Hepatic stellate cell (primary cell): ENCODE data around the gene FAM227A.

Source experiments
- DNase-seq: peaks from one replicate; pipeline ENCODE4 v3.0.0; 2011; ENCODE audit warnings: low spot score

Gene FAM227A

DNA sequence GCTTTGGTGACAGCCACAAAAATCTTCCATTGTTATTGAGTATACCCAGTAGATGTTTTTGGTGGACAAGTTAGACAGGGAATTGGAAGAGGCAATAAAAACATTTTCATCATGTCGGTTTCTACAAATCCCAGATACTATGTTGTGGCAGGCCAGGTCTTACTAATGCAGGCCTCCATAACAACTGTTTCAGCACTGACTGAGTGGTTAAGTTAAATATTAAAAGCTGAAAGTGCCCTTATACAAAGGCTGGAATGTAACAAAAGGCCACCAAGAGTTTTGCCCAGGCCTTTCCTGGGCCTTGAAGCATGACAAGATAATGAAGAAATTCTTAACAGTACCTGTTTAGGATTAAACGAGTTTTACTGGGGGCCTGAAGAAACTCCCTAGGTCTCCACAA lies 115.5 kb downstream of the FAM227A start:
- DNase-seq: no peak

DNA sequence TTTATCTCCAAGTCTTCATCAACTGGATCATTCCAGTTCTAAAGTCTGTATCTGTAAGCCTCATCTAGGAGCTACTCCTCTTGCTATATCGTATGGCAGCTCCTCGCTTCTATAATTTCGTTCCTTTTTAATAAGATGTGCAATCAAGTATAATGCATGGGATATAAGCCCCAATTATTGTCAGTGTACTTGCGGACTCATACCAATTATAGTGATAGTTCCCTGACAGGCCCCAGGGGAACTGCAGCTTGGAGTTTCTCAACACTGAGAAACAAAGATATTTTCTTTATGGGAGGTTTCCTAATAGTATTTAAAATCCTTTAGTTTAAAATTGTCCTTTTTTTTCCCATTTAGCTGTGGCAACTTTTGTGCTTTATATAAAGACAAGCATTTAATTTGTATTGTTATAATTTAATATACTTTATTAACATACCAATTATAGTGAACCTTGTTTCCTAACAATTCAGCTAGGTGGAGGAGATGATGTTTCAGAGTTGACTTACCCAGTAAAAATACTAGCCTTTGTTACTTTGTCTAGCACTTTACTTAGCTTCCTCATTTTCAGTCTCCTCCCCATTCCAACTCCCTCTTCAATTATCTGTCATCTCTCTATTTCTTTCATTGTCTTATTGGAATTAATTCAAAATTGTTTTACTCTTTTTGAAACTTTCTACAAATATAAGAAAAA lies 124.8 kb downstream of the FAM227A start:
- no peak for DNase-seq
